T47D (cell line): ENCODE data around the gene PCDH15.

ENCODE experiments used
- DNase-seq, 2 experiments: peaks; one replicate each; pipeline versions ENCODE4 v3.0.0 to v3.0.0-alpha.2; 2011 to 2012; ENCODE audit warnings: low read depth in 1 of 2, low spot score in 1 of 2
- JUND ChIP-seq: IDR thresholded peaks from 2 replicates; pipeline ENCODE4 v1.6.1; 2012; ENCODE audit warnings: low read depth
- in situ Hi-C: cut with HindIII; loops from 2 replicates; pipeline ENCODE4 v1.10.0; 2016; ENCODE audit warnings: low sequenced_read_pairs, low pct_unique_long_range_greater_than_20kb

Gene PCDH15

DNA sequence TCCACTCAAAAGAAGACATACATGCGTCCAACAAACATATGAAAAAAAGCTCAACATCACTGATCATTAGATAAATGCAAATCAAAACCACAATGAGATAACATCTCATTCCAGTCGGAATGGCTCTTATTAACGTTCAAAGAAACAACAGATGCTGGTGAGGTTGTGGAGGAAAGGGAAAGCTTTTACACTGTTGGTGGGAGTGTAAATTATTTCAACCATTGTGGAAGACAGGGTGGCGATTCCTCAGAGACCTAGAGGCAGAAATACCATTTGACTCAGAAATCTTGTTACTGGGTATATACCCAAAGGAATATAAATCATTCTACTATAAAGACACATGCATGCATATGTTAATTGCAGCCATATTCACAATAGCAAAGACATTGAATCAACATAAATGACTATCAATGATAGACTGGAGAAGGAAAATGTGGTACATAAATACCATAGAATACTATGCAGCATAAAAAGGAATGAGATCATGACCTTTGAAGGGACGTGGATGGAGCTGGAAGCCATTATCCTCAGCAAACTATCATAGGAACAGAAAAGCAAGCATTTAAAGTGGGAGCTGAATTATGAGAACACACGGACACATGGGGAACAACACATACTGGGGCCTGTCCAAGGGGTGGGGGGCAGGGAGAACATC, 28.4 kb downstream of the PCDH15 start:
- TF ChIP-seq JUND = no peak
- no peak for DNase-seq
- in situ Hi-C loops = no loop called here

DNA sequence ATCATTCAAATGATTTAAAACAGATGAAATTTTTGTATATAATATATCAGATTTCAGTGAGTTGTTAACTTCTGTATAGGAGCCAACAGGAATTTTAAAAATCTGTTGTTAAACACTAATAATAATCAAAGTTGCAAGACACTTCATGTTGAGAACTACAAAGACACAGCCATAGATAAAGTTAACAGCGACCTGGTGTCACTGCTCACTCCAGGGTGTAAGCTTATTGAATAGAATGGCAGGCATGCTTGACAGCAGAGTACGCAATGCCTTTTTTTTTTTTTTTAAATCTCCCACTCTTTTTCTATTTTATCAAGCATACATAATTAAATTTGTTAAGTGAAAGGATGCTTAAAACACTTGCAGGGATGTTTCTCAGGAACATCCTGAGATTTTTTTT, 32.0 kb downstream of the PCDH15 start:
- no peak for TF ChIP-seq JUND
- no peak for DNase-seq
- in situ Hi-C loops = no loop called here

DNA sequence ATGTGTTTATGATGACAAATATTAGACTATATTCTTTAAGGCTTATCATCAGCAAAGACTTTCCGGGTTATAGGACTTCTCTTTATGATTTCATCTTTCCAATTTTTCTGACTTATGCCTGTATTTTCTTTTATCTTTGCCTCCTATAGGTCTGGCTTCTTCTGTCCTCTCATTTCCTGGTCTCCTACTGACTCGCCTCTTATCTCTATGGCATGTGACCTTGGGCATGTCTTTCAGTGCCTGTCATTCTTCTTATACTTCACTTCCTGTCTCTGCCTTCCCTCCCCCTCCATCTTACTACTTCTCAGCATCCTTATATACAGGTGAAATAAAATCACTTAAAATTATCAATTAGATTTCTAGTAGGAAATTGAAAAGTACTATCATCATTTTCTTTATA, 42.2 kb downstream of the PCDH15 start:
- DNase-seq = no peak
- TF ChIP-seq JUND = no peak
- in situ Hi-C loops = no loop called here

DNA sequence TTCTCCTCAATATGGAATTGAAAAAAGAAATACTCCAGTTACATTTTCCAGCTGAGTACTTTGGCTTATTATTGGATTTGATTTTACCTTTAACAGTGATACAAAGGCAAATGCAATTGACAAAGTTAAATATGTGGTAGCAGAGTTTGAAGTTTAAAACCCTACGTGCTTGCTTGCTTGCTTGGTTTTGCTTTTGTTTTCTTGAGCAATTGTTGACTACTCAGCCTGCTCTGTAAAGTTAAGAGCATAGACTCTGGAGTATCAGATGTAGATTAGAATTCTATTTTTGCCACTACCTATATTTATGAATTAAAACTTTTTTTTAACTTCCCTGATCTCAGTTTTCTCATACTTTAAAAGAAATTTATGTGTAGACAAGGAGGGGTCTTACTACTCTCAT, 51.4 kb downstream of the PCDH15 start:
- no peak for DNase-seq
- TF ChIP-seq JUND = no peak
- in situ Hi-C loops = no loop called here

DNA sequence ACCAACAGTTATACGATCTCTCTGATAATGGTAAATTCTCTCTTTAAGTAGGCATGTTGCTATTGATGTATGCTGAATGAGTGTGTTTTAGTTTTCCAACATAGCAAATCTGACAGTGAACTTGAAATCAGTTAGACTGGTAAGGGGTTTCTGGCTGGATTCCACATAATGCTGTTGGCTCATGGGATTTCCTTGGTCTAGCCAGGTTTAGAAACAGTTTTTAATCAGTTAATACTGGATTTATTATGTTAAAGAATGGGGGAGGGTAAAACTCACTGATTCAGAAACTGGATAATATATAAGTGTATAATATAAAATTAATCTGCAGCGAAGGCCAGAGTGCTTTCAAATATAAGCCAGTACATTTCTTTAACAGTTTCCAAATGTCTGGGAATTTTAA, 55.6 kb downstream of the PCDH15 start:
- TF ChIP-seq JUND = no peak
- in situ Hi-C loops = no loop called here
- DNase-seq = no peak

DNA sequence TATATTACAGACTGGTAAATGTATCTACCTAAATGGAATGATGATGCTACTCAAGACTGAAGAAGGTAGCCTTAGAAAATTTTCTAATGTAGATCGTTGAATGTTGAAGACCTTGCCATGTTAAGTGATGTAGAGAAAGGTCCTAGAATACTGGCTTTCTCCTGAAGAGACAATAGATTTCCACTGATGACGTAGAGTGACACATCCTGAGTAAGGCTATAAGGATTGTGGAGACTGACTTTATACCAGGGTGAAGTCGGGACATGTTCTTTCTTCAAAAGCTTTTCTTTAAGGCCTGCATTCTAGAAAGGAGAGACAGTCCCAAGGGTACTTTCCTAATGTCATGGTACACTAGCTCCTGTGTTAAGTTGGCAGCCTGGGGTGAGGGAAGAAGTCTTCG, 58.6 kb downstream of the PCDH15 start:
- in situ Hi-C loops = no loop called here
- no peak for TF ChIP-seq JUND

DNA sequence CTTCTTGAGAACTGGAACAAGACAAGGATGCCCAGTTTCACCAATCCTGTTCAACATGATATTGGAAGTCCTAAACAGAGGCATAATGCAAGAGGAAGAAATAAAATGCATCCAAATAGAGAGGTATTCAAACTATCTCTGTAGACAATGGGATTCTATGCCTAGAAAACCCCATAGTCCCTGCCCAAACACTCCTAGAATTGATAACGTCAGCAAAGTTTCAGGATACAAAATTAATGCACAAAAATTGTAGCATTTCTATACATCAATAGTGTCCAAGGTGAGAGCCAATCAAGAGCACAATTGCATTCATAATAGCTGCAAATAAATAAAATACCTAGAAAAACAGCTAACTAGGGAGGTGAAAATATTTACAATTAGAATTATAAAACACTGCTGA, 72.5 kb downstream of the PCDH15 start:
- DNase-seq = no peak
- in situ Hi-C loops = no loop called here
- TF ChIP-seq JUND = no peak

More for the DNA sequence above, 58.6 kb downstream of the PCDH15 start:
- no peak for DNase-seq

DNA sequence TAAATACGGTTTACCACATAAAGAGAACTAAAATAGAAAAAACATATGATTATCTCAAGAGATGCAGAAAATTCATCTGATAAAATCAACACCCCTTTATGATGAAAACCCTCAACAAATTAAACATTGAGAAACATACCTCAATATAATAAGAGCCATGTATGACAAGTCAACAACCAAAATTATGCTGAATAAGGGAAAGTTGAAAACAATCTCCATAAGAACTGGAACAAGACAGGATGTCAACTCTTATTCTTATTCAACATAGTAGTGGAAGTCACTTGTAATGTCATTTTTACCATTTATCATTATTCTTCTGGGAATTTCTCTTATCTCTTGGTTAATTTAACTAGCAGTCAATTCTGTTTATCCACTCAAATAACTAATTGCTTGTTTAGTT, 79.0 kb downstream of the PCDH15 start:
- in situ Hi-C loops = no loop called here
- no peak for TF ChIP-seq JUND
- no peak for DNase-seq

DNA sequence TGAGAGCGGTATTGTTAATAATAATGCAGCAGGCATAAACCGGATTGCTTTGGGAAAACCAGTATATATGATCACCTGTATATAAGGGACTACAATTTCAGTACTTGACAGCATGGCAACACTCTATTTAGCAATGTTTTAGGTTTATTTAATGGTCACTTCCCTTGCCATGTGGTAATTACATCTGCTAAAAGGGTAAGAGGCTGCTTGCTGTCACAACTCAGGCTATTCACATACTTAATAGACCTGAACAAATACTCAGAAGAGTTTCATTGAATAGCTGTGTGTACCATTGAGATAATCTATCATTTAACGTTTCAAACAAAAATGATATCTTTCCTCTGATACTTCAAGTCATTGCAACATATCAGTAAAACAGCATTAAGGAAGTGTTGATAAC, 90.1 kb downstream of the PCDH15 start:
- in situ Hi-C loops = no loop called here
- DNase-seq = no peak
- TF ChIP-seq JUND = no peak

DNA sequence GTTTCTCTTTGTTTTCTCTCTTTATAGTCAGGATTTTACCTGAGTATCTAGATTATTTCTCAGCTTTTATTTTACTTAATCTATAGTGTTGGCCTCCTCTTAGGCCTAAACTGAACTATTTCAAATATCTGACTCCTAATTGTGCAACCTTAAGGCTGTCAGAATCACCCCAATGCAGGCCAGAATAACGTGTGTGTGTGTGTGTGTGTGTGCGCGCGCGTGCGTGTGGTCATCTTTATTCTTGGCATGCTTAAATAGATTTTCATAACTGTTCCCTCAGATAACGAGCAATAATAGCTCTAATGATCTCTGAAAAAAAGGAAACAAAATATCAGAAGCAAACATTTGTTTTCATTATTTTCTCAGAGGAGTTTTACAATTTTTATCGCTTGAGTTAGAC, 92.4 kb downstream of the PCDH15 start:
- in situ Hi-C loops = no loop called here
- no peak for DNase-seq
- TF ChIP-seq JUND = no peak

DNA sequence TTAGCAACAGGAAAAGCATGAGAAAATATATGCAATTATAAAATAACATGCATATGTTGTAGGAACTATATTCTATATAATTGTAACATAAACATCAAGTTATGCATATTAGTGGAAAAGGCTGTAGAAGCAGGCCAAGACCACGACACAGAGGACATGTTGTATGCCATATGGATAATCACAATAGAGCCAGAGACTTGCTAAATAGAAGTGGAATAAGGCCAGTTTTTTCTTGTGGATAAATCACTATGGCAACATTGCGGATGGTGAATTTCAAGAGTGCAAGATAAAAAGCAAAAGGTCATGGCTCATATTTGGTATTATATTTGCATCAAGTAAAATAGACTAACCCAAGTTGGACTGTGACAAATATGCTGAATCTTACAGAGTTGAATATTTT, 93.0 kb downstream of the PCDH15 start:
- DNase-seq = no peak
- TF ChIP-seq JUND = no peak
- in situ Hi-C loops = no loop called here

DNA sequence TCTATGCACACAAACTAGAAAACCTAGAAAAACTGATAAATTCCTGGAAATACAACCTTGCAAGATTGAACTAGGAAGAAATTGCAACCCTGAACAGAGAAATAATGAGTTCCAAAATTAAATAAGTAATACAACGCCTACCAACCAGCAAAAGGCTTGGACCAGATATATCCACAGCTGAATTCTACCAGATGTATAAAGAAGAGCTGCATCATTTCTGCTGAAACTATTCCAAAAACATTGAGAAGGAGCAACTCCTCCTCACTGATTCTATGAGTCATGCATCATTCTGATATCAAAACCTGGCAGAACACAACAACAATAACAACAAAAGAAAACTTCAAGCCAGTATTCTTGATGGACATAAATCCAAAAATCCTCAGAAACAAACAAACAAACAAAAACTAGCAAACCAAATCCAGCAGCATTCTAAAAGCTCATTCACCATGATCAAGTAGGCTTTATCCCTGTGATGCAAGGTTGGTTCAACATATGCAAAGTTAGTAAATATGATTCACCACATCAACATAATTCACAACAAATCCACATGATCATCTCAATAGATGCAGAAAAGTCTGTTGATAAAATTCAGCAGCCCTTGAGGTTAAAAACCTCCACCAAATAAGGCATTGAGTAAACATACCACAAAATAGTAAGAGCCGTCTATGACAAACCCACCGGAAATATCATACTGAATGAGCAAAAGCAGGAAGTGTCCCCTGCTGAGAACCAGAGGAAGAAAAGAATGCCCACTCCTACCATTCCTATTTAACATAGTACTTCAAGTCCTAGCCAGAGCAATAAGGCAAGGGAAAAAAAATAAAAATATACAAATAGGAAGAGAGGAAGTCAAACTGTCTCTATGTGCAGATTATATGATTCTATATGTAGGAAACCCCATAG, 98.2 kb downstream of the PCDH15 start:
- TF ChIP-seq JUND = no peak
- in situ Hi-C loops = no loop called here
- DNase-seq = no peak

DNA sequence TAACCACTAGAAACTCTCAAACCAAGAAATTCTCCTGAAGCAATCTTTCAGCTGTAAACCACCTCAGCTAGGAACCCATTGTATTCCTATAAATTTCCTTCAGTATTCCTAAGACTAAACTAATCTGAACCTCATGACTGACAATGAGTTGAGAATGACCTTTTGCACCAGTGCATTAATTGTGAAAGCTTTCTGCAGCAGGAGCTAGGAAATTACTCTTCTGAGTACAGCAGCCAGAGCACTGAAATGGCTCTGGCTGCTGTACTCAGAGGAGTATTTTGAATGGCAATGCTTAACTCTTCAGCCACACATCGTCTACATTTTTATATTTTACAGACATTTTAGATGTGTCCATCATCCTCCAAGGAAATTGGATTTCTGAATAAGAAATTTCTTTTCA, 109.7 kb downstream of the PCDH15 start:
- no peak for DNase-seq
- no peak for TF ChIP-seq JUND
- in situ Hi-C loops = no loop called here
